GM12878 (cell line): ENCODE measurements around the gene ICA1. TPM values are rescaled to one million over a fixed set of nuclear protein-coding genes. Genes with fewer than 3 reads are reported as not detected.

ENCODE experiments used
- ATAC-seq: fragments of 200-7000 bp; cut with Tn5 transposase; 3 replicates; pipeline ENCODE4 v1.9.1; 2020; ENCODE audit warnings: mild to moderate bottlenecking, moderate library complexity
- BruUV-seq: library from RNA; stranded (reverse); fragments of 400-500 nt; replicated peaks from 2 replicates; lab custom pipeline; 2021; lab: Mats Ljungman, UMichigan
- CTCF ChIA-PET: fragments of 300-600 bp; sonication (Branson Sonifier 250); formaldehyde crosslinking; extraction: SDS; loops from one replicate; lab custom pipeline; 2021; ENCODE audit warnings: inconsistent platforms; lab: Yijun Ruan, JAX
- POLR2A ChIA-PET: fragments of 350-600 bp; formaldehyde crosslinking; extraction: SDS; loops from one replicate; lab custom pipeline; 2021; ENCODE audit warnings: inconsistent platforms; lab: Charles Lee
- RAD21 ChIA-PET: fragments of 300-600 bp; sonication (Branson Sonifier 250); formaldehyde crosslinking; loops from one replicate; lab custom pipeline; 2023; ENCODE audit warnings: antibody characterized with exemption; ENCODE audit not compliant: unreplicated experiment; lab: Charles Lee
- SMC1A ChIA-PET: fragments of 300-600 bp; sonication (Branson Sonifier 250); formaldehyde crosslinking; loops from one replicate; lab custom pipeline; 2023; ENCODE audit not compliant: unreplicated experiment, uncharacterized antibody; lab: Charles Lee
- DNase-seq: peaks from one replicate; pipeline ENCODE4 v3.0.0-alpha.2; 2011; ENCODE audit warnings: low read depth, low spot score
- FAIRE-seq: peaks from 3 replicates; lab custom pipeline; 2011; peaks lifted over from hg19 to GRCh38; lab: Jason Lieb, UNC
- H2AFZ ChIP-seq: 2 replicates; pipeline ENCODE4 v1.6.0; 2011; ENCODE audit warnings: low read depth, low read length, control low read depth; ENCODE audit not compliant: control insufficient read depth
- H3K27ac ChIP-seq: 2 replicates; pipeline ENCODE4 v1.5.1; 2011; ENCODE audit warnings: control low read depth; ENCODE audit not compliant: control insufficient read depth, insufficient read depth
- H3K27me3 ChIP-seq, 2 experiments: replicated peaks in 1 of 2; 2 replicates each; pipeline versions ENCODE4 v1.6.0 to v1.6.1; 2011; ENCODE audit warnings: low read length in 1 of 2; ENCODE audit not compliant: control insufficient read depth in 2 of 2, insufficient read depth in 2 of 2
- H3K36me3 ChIP-seq, 2 experiments: 2 replicates each; pipeline ENCODE4 v1.5.1; 2011; ENCODE audit warnings: low read length in 1 of 2; ENCODE audit not compliant: control insufficient read depth in 2 of 2, insufficient read depth in 2 of 2
- H3K4me1 ChIP-seq: 2 replicates; pipeline ENCODE4 v1.6.1; 2011; ENCODE audit warnings: mild to moderate bottlenecking, low read length, moderate library complexity, mixed read lengths; ENCODE audit not compliant: control insufficient read depth, insufficient read depth
- H3K4me2 ChIP-seq: 2 replicates; pipeline ENCODE4 v1.6.0; 2011; ENCODE audit warnings: control low read depth; ENCODE audit not compliant: control insufficient read depth, insufficient read depth
- H3K4me3 ChIP-seq: fragments of 200-600 bp; sonication (generic); 2 replicates; pipeline ENCODE4 v1.5.1; 2016
- H3K79me2 ChIP-seq: 2 replicates; pipeline ENCODE4 v1.6.0; 2011; ENCODE audit warnings: low read length; ENCODE audit not compliant: control insufficient read depth, insufficient read depth
- H3K9ac ChIP-seq: 2 replicates; pipeline ENCODE4 v1.8.0; 2011; ENCODE audit warnings: low read length, control low read depth, mixed read lengths; ENCODE audit not compliant: control insufficient read depth, insufficient read depth
- H3K9me3 ChIP-seq: replicated peaks from 3 replicates; pipeline ENCODE4 v1.5.1; 2011; ENCODE audit warnings: mild to moderate bottlenecking, low read length; ENCODE audit not compliant: control insufficient read depth, insufficient read depth
- H4K20me1 ChIP-seq: 2 replicates; pipeline ENCODE4 v1.6.0; 2011; ENCODE audit not compliant: control insufficient read depth, insufficient read depth
- CHD1 ChIP-seq: IDR thresholded peaks from 2 replicates; pipeline ENCODE4 v1.6.1; 2012; ENCODE audit warnings: low read depth, low read length, improper control_type of control experiment
- CREB1 ChIP-seq: IDR thresholded peaks from 2 replicates; pipeline ENCODE4 v1.6.1; 2012; ENCODE audit warnings: low read depth, mild to moderate bottlenecking, inconsistent platforms
- DPF2 ChIP-seq: fragments of 450-650 bp; IDR thresholded peaks from 2 replicates; pipeline ENCODE4 v1.6.1; 2017; ENCODE audit warnings: mild to moderate bottlenecking
- E2F4 ChIP-seq: IDR thresholded peaks from 2 replicates; pipeline ENCODE4 v1.6.1; 2012; ENCODE audit warnings: low read depth, low read length, improper control_type of control experiment
- NRF1 ChIP-seq: conservative IDR thresholded peaks from 2 replicates; pipeline ENCODE4 v1.6.1; 2011; ENCODE audit warnings: mild to moderate bottlenecking, low read depth, low read length, improper control_type of control experiment
- PAX8 ChIP-seq: fragments of 450-650 bp; IDR thresholded peaks from 2 replicates; pipeline ENCODE4 v1.6.1; 2017; ENCODE audit warnings: mild to moderate bottlenecking, moderate library complexity
- POLR2A ChIP-seq: IDR thresholded peaks from 2 replicates; pipeline ENCODE4 v1.6.1; 2011; ENCODE audit warnings: low read depth, mild to moderate bottlenecking, low read length
- SREBF1 ChIP-seq: IDR thresholded peaks from 2 replicates; pipeline ENCODE4 v1.6.1; 2012; ENCODE audit warnings: mild to moderate bottlenecking, low read length
- TCF12 ChIP-seq: IDR thresholded peaks from 2 replicates; pipeline ENCODE4 v1.6.1; 2011; ENCODE audit warnings: low read depth, mild to moderate bottlenecking, low read length
- TCF3 ChIP-seq: IDR thresholded peaks from 2 replicates; pipeline ENCODE4 v1.6.1; 2012; ENCODE audit warnings: low read depth, mild to moderate bottlenecking, low read length, borderline replicate concordance; ENCODE audit not compliant: insufficient read depth
- ZBED1 ChIP-seq: IDR thresholded peaks from 2 replicates; pipeline ENCODE4 v1.6.1; 2016; ENCODE audit warnings: borderline replicate concordance
- ZNF592 ChIP-seq: fragments of 450-650 bp; IDR thresholded peaks from 2 replicates; pipeline ENCODE4 v1.6.1; 2017; ENCODE audit warnings: mild to moderate bottlenecking, moderate library complexity
- WGBS: methylation state at CpG from one replicate; pipeline ENCODE4 v1.1.6; 2016; ENCODE audit warnings: low lambda C conversion rate; ENCODE audit not compliant: insufficient replicate concordance, insufficient coverage; ENCODE audit errors: missing lambda C conversion rate; 5-methylcytosine and 5-hydroxymethylcytosine counted together
- in situ Hi-C: fragments of 300-500 bp; cut with MboI; formaldehyde crosslinking; loops from 9 replicates; pipeline ENCODE4 v1.14.3; 2018; ENCODE audit warnings: mixed read lengths
- intact Hi-C: fragments of 100-400 bp; cut with micrococcal nuclease; formaldehyde crosslinking; loops from one replicate; pipeline ENCODE4 v1.14.2; 2022; ENCODE audit not compliant: unreplicated experiment
- polyA plus RNA-seq, 11 experiments: library from polyadenylated mRNA; depleted of rRNA in 4 of 11; unstranded in 6 of 11; stranded (reverse) in 5 of 11; fragments of >200 nt; fragmentation: Nextera tagmentation in 4 of 11; fragmentation: Illumina TruSeq in 1 of 11; extraction: Ambion mirVana in 4 of 11; extraction: Trizol in 1 of 11; gene quantifications; 1 replicate in 1 of 11; 2 replicates in 10 of 11; pipeline versions ENCODE4 v1.2.1 to v1.2.3, GENCODE V29; 2011 to 2016; ENCODE audit warnings: inconsistent platforms in 2 of 11, missing spikeins in 2 of 11, low read depth in 1 of 11
- total RNA-seq, 4 experiments: library from RNA; depleted of rRNA in 3 of 4; stranded (reverse); fragments of >200 nt in 3 of 4; fragmentation: Illumina TruSeq in 1 of 4; extraction: Trizol in 1 of 4; gene quantifications; 2 replicates each; pipeline versions ENCODE4 v1.2.1 to v1.2.3, GENCODE V29; 2013 to 2021
- TF ChIP-seq, protein P1 (sequence below): fragments of 450-650 bp; IDR thresholded peaks from 2 replicates; pipeline ENCODE4 v1.6.1; 2018; ENCODE audit warnings: borderline replicate concordance, mild to moderate bottlenecking; ENCODE audit not compliant: partially characterized antibody

ICA1 gene
- total and polyA plus RNA-seq, 10 of the 15 experiments (the other 5 are each of a cell fraction or from before 2014, with no cell fraction given) = 1.3 to 35.1 (median 3.3) TPM

DNA sequence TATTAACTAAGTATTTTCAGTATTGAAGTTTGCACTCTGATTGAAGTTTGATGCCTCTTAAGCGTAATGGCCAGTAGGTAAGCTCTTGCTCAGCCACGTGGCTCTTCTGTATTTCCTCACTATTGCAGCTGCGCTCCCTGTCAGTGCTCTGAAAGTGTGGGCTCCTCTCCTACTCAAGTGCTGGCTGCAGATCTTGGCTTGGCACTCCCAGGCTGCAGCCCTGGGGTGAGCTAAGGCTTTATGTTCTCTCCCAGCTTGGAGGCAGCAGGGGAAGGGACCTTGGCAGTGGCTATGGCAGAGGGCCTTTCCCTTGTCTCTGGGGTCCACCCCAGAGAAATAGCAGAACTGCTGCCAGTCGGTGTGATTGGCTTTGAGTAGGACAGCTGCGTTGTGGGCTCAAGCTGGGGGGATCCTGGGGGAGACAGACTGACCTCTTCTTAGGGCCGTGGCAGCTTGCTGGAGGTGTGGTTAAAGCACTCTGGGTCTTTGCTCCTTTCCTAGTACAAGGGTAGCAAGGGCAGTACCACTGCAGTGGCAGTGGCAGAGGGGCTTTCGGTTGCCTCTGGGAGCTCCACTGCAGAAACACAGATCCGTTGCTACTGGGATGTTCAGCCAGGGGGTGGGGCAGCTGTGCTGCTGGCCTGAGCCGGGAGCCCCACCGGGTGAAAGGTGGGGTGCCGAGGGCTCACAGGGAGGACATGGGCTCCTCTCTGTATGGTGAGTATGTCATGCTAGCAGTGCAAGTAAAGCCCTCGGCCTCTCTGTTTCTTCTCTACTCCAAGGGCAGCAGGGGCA, 192.9 kb downstream of the ICA1 start:
- WGBS = 61% methylated on average over 12 of the region's 12 CpGs
- in situ Hi-C loops = no loop called here
- peaks cover 18% of the 10 kb centered on the region for H3K79me2 ChIP-seq
- ATAC-seq (no peak; the same call in 2 of the 3 replicates), DNase-seq (no peak), FAIRE-seq (no peak)
- H3K36me3 ChIP-seq = peaks cover 8 to 24% of the 10 kb centered on the region in 2 experiments
- ChIA-PET SMC1A (interaction anchor here (0.8 to 2.1 kb wide), 7 partner anchors 7 to 388 kb away, joined by 3 to 6 read pairs (median 3); no protein-coding TSS in a partner anchor), CTCF (interaction anchor here (0.6 to 1.4 kb wide), 4 partner anchors 8 to 388 kb away, joined by 3 to 4 read pairs (median 3); no protein-coding TSS in a partner anchor), RAD21 (no interaction called here), POLR2A (no interaction called here)
- H3K27me3 ChIP-seq = no peaks in the 10 kb centered on the region
- no peak overlapping the region for H3K4me3 ChIP-seq
- no peak overlapping the region for H3K9ac ChIP-seq
- intact Hi-C loops = no loop called here
- BruUV-seq = no TSS peak
- H3K4me1 ChIP-seq = peaks cover 8% of the 10 kb centered on the region; the same call in 1 of the 2 replicates
- H3K27ac ChIP-seq = no peak overlapping the region
- H2AFZ ChIP-seq = no peak overlapping the region
- H4K20me1 ChIP-seq = no peaks in the 10 kb centered on the region; the same call in 1 of the 2 replicates
- H3K4me2 ChIP-seq = no peak overlapping the region
- no peaks in the 10 kb centered on the region; the same call in 2 of the 3 replicates for H3K9me3 ChIP-seq
- TF ChIP-seq SREBF1 = no peak
- no peak for TF ChIP-seq PAX8
- no peak for TF ChIP-seq ZBED1
- no peak for TF ChIP-seq ZNF592
- TF ChIP-seq E2F4 = no peak
- no peak for TF ChIP-seq TCF3
- no peak for TF ChIP-seq POLR2A
- TF ChIP-seq TCF12 = no peak
- TF ChIP-seq CHD1 = no peak
- TF ChIP-seq, protein P1, sequence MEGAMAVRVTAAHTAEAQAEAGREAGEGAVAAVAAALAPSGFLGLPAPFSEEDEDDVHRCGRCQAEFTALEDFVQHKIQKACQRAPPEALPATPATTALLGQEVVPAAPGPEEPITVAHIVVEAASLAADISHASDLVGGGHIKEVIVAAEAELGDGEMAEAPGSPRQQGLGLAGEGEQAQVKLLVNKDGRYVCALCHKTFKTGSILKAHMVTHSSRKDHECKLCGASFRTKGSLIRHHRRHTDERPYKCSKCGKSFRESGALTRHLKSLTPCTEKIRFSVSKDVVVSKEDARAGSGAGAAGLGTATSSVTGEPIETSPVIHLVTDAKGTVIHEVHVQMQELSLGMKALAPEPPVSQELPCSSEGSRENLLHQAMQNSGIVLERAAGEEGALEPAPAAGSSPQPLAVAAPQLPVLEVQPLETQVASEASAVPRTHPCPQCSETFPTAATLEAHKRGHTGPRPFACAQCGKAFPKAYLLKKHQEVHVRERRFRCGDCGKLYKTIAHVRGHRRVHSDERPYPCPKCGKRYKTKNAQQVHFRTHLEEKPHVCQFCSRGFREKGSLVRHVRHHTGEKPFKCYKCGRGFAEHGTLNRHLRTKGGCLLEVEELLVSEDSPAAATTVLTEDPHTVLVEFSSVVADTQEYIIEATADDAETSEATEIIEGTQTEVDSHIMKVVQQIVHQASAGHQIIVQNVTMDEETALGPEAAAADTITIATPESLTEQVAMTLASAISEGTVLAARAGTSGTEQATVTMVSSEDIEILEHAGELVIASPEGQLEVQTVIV = no peak
- no peak for TF ChIP-seq DPF2
- TF ChIP-seq NRF1 = no peak
- TF ChIP-seq CREB1 = no peak
